Measurements from ENCODE around the gene CRNKL1.

The CRNKL1 gene

GRCh38 chr20:20065361-20065760 lies 13.1 kb upstream of the CRNKL1 start:
- in situ Hi-C loops (cut with MboI; ENCODE audit: low sequenced_read_pairs) = no loop called here

- in situ Hi-C loops (cut with MboI; ENCODE audit: low sequenced_read_pairs) = no loop called here
These were observed 11.9 kb upstream of the CRNKL1 start for GRCh38 chr20:20063941-20064702.

- in situ Hi-C loops (cut with MboI; ENCODE audit: low sequenced_read_pairs) = no loop called here
These were observed 8.2 kb upstream of the CRNKL1 start for GRCh38 chr20:20060234-20060998.

GRCh38 chr20:20051767-20052073 lies 546 bp downstream of the CRNKL1 start:
- in situ Hi-C loops (cut with MboI; ENCODE audit: low sequenced_read_pairs) = no loop called here

- in situ Hi-C loops (cut with MboI; ENCODE audit: low sequenced_read_pairs) = no loop called here
These were observed 12.4 kb downstream of the CRNKL1 start for GRCh38 chr20:20039752-20040387.

- in situ Hi-C loops (cut with MboI; ENCODE audit: low sequenced_read_pairs) = no loop called here
These were observed 13.7 kb downstream of the CRNKL1 start for GRCh38 chr20:20038586-20038985.

GRCh38 chr20:20037960-20038359 lies 14.3 kb downstream of the CRNKL1 start:
- in situ Hi-C loops (cut with MboI; ENCODE audit: low sequenced_read_pairs) = no loop called here

- in situ Hi-C loops (cut with MboI; ENCODE audit: low sequenced_read_pairs) = no loop called here
These were observed 15.5 kb downstream of the CRNKL1 start for GRCh38 chr20:20036756-20037155.

GRCh38 chr20:20034486-20034885 lies 17.8 kb downstream of the CRNKL1 start:
- in situ Hi-C loops (cut with MboI; ENCODE audit: low sequenced_read_pairs) = no loop called here

GRCh38 chr20:20031790-20032189 lies 20.5 kb downstream of the CRNKL1 start:
- in situ Hi-C loops (cut with MboI; ENCODE audit: low sequenced_read_pairs) = no loop called here

- in situ Hi-C loops (cut with MboI; ENCODE audit: low sequenced_read_pairs) = no loop called here
These were observed 25.0 kb downstream of the CRNKL1 start for GRCh38 chr20:20027284-20027683.

- in situ Hi-C loops (cut with MboI; ENCODE audit: low sequenced_read_pairs) = no loop called here
These were observed 27.3 kb downstream of the CRNKL1 start for GRCh38 chr20:20024942-20025341.

- in situ Hi-C loops (cut with MboI; ENCODE audit: low sequenced_read_pairs) = no loop called here
These were observed 28.9 kb downstream of the CRNKL1 start for GRCh38 chr20:20023395-20023794.

- in situ Hi-C loops (cut with MboI; ENCODE audit: low sequenced_read_pairs) = no loop called here
These were observed 29.8 kb downstream of the CRNKL1 start for GRCh38 chr20:20022498-20022897.

- in situ Hi-C loops (cut with MboI; ENCODE audit: low sequenced_read_pairs) = no loop called here
These were observed 30.4 kb downstream of the CRNKL1 start for GRCh38 chr20:20021835-20022234.

- in situ Hi-C loops (cut with MboI; ENCODE audit: low sequenced_read_pairs) = no loop called here
These were observed 31.4 kb downstream of the CRNKL1 start for GRCh38 chr20:20020908-20021307.

GRCh38 chr20:20019123-20019522 lies 33.1 kb downstream of the CRNKL1 start:
- in situ Hi-C loops (cut with MboI; ENCODE audit: low sequenced_read_pairs) = no loop called here

GRCh38 chr20:20018366-20018765 lies 33.9 kb downstream of the CRNKL1 start:
- in situ Hi-C loops (cut with MboI; ENCODE audit: low sequenced_read_pairs) = no loop called here

- in situ Hi-C loops (cut with MboI; ENCODE audit: low sequenced_read_pairs) = no loop called here
These were observed 34.5 kb downstream of the CRNKL1 start for GRCh38 chr20:20017844-20018185.

- in situ Hi-C loops (cut with MboI; ENCODE audit: low sequenced_read_pairs) = no loop called here
These were observed 35.0 kb downstream of the CRNKL1 start, which contains the start of gene NAA20 for GRCh38 chr20:20017001-20017843. Gene NAA20, plus strand, starts transcription at chr20:20017362. Its CDS starts 35 bp downstream, at chr20:20017397.

- in situ Hi-C loops (cut with MboI; ENCODE audit: low sequenced_read_pairs) = no loop called here
These were observed 37.6 kb downstream of the CRNKL1 start for GRCh38 chr20:20014659-20015058.
